Ectodermal cell (in vitro differentiated cells): Measurements from ENCODE around the gene EFHC2.

Source experiments
- H3K27ac ChIP-seq: 2 replicates; pipeline ENCODE4 v1.7.0; 2013; ENCODE audit warnings: mild to moderate bottlenecking, low read depth, low read length; ENCODE audit not compliant: insufficient read depth, poor library complexity, severe bottlenecking
- H3K27me3 ChIP-seq: 2 replicates; pipeline ENCODE4 v1.7.0; 2013; ENCODE audit warnings: mild to moderate bottlenecking, low read length; ENCODE audit not compliant: insufficient read depth, control insufficient read depth, poor library complexity, severe bottlenecking
- H3K36me3 ChIP-seq: one replicate; pipeline ENCODE4 v1.7.0; 2013; ENCODE audit warnings: low read length; ENCODE audit not compliant: control insufficient read depth, insufficient read depth
- H3K4me1 ChIP-seq: one replicate; pipeline ENCODE4 v1.7.0; 2013; ENCODE audit warnings: low read length; ENCODE audit not compliant: control insufficient read depth, insufficient read depth
- H3K4me3 ChIP-seq: 2 replicates; pipeline ENCODE4 v1.7.0; 2013; ENCODE audit warnings: low read depth, low read length, control low read depth; ENCODE audit not compliant: insufficient read depth
- H3K9me3 ChIP-seq: 2 replicates; pipeline ENCODE4 v1.7.0; 2013; ENCODE audit warnings: mild to moderate bottlenecking, low read length, moderate library complexity; ENCODE audit not compliant: control insufficient read depth
- WGBS, 2 experiments: methylation state at CpG; one replicate each; pipeline ENCODE4 v1.1.7; 2013; ENCODE audit warnings: missing lambda C conversion rate in 2 of 2; 5-methylcytosine and 5-hydroxymethylcytosine counted together

EFHC2 gene

GRCh38 chrX:44240036-44240435 lies 103.4 kb downstream of the EFHC2 start:
- WGBS, 2 experiments, result 100% methylated on average over 1 of the region's 1 CpG; no CpG with 5 or more reads in 1 of the 2 experiments

GRCh38 chrX:44239036-44239435 lies 104.4 kb downstream of the EFHC2 start:
- no peaks in the 10 kb centered on the region for H3K27me3 ChIP-seq
- no peak overlapping the region for H3K4me3 ChIP-seq
- no peak overlapping the region for H3K27ac ChIP-seq
- H3K4me1 ChIP-seq, result no peaks in the 10 kb centered on the region
- H3K36me3 ChIP-seq, result no peaks in the 10 kb centered on the region
- H3K9me3 ChIP-seq, result no peaks in the 10 kb centered on the region

More at GRCh38 chrX:44240036-44240435, 103.4 kb downstream of the EFHC2 start:
- H3K9me3 ChIP-seq, result no peaks in the 10 kb centered on the region
- H3K27me3 ChIP-seq, result no peaks in the 10 kb centered on the region
- H3K36me3 ChIP-seq, result no peaks in the 10 kb centered on the region
- H3K27ac ChIP-seq, result no peak overlapping the region
- no peaks in the 10 kb centered on the region for H3K4me1 ChIP-seq
- no peak overlapping the region for H3K4me3 ChIP-seq

- Histone ChIP-seq H3K27me3 (no peaks in the 10 kb centered on the region), H3K27ac (no peak overlapping the region)
These were observed 107.9 kb downstream of the EFHC2 start for GRCh38 chrX:44235534-44235933.

GRCh38 chrX:44234541-44234940 lies 108.9 kb downstream of the EFHC2 start:
- Histone ChIP-seq H3K4me1 (no peaks in the 10 kb centered on the region), H3K27me3 (no peaks in the 10 kb centered on the region)
- 90 to 97% methylated on average over 2 of the region's 2 CpGs for whole genome bisulfite sequencing, 2 experiments

More at GRCh38 chrX:44235534-44235933, 107.9 kb downstream of the EFHC2 start:
- WGBS, 2 experiments, result 82 to 100% methylated on average over 1 to 2 of the region's 2 CpGs
- Histone ChIP-seq H3K36me3 (no peaks in the 10 kb centered on the region), H3K4me1 (no peaks in the 10 kb centered on the region), H3K9me3 (no peaks in the 10 kb centered on the region), H3K4me3 (no peak overlapping the region)

GRCh38 chrX:44234116-44234515 lies 109.4 kb downstream of the EFHC2 start:
- Histone ChIP-seq H3K4me3 (no peak overlapping the region), H3K36me3 (no peaks in the 10 kb centered on the region), H3K4me1 (no peaks in the 10 kb centered on the region), H3K27me3 (no peaks in the 10 kb centered on the region), H3K27ac (no peak overlapping the region), H3K9me3 (no peaks in the 10 kb centered on the region)

More at GRCh38 chrX:44234541-44234940, 108.9 kb downstream of the EFHC2 start:
- Histone ChIP-seq H3K9me3 (no peaks in the 10 kb centered on the region), H3K36me3 (no peaks in the 10 kb centered on the region), H3K4me3 (no peak overlapping the region), H3K27ac (no peak overlapping the region)

- Histone ChIP-seq H3K4me1 (no peaks in the 10 kb centered on the region), H3K9me3 (no peaks in the 10 kb centered on the region), H3K36me3 (no peaks in the 10 kb centered on the region), H3K4me3 (no peak overlapping the region), H3K27ac (no peak overlapping the region), H3K27me3 (no peaks in the 10 kb centered on the region)
- 88 to 94% methylated on average over 4 to 5 of the region's 5 CpGs for WGBS, 2 experiments
These were observed 111.4 kb downstream of the EFHC2 start for GRCh38 chrX:44232081-44232480.

GRCh38 chrX:44228621-44229020 lies 114.9 kb downstream of the EFHC2 start:
- no peak overlapping the region for H3K4me3 ChIP-seq
- no peak overlapping the region for H3K27ac ChIP-seq
- no peaks in the 10 kb centered on the region for H3K27me3 ChIP-seq
- H3K36me3 ChIP-seq, result no peaks in the 10 kb centered on the region
- H3K9me3 ChIP-seq, result no peaks in the 10 kb centered on the region
- 93 to 95% methylated on average over 4 of the region's 4 CpGs for WGBS, 2 experiments
- no peaks in the 10 kb centered on the region for H3K4me1 ChIP-seq

GRCh38 chrX:44227991-44228390 lies 115.5 kb downstream of the EFHC2 start:
- H3K27ac ChIP-seq, result no peak overlapping the region
- H3K4me1 ChIP-seq, result no peaks in the 10 kb centered on the region
- no peaks in the 10 kb centered on the region for H3K9me3 ChIP-seq
- H3K27me3 ChIP-seq, result no peaks in the 10 kb centered on the region
- H3K36me3 ChIP-seq, result no peaks in the 10 kb centered on the region
- H3K4me3 ChIP-seq, result no peak overlapping the region
- WGBS, 2 experiments, result 67 to 84% methylated on average over 5 of the region's 5 CpGs

- Histone ChIP-seq H3K36me3 (no peaks in the 10 kb centered on the region), H3K9me3 (no peaks in the 10 kb centered on the region), H3K27ac (no peak overlapping the region), H3K27me3 (no peaks in the 10 kb centered on the region), H3K4me3 (no peak overlapping the region), H3K4me1 (no peaks in the 10 kb centered on the region)
- 77 to 93% methylated on average over 1 to 3 of the region's 3 CpGs for WGBS, 2 experiments
These were observed 117.8 kb downstream of the EFHC2 start for GRCh38 chrX:44225667-44226066.

- Histone ChIP-seq H3K27me3 (no peaks in the 10 kb centered on the region), H3K36me3 (no peaks in the 10 kb centered on the region), H3K9me3 (no peaks in the 10 kb centered on the region), H3K27ac (no peak overlapping the region), H3K4me3 (no peak overlapping the region), H3K4me1 (no peaks in the 10 kb centered on the region)
- WGBS, 2 experiments, result 90 to 100% methylated on average over 1 to 2 of the region's 2 CpGs
These were observed 118.7 kb downstream of the EFHC2 start for GRCh38 chrX:44224760-44225159.

- H3K4me1 ChIP-seq, result no peaks in the 10 kb centered on the region
- H3K4me3 ChIP-seq, result no peak overlapping the region
- no peaks in the 10 kb centered on the region for H3K27me3 ChIP-seq
- H3K36me3 ChIP-seq, result no peaks in the 10 kb centered on the region
- no peaks in the 10 kb centered on the region for H3K9me3 ChIP-seq
- 80 to 91% methylated on average over 2 of the region's 2 CpGs for WGBS, 2 experiments
- H3K27ac ChIP-seq, result no peak overlapping the region
These were observed 120.3 kb downstream of the EFHC2 start for GRCh38 chrX:44223150-44223549.
